PC-3 (cell line): ENCODE results near the gene ADGRL4. TPM values are rescaled to one million over a fixed set of nuclear protein-coding genes. Genes with fewer than 3 reads are reported as not detected.

Source experiments
- ATAC-seq: fragments of 200-7000 bp; cut with Tn5 transposase; 2 replicates; pipeline ENCODE4 v1.9.1; 2020; ENCODE audit warnings: mild to moderate bottlenecking, moderate library complexity
- BruUV-seq: library from RNA; stranded (reverse); fragments of 400-500 nt; replicated peaks from 2 replicates; lab custom pipeline; 2021; lab: Mats Ljungman, UMichigan
- CTCF ChIA-PET: fragments of 300-600 bp; sonication (Branson Sonifier 250); formaldehyde crosslinking; loops from one replicate; lab custom pipeline; 2022; ENCODE audit warnings: antibody characterized with exemption; lab: Charles Lee
- POLR2A ChIA-PET: fragments of 300-600 bp; sonication (Branson Sonifier 250); formaldehyde crosslinking; loops from one replicate; lab custom pipeline; 2022; ENCODE audit warnings: antibody characterized with exemption; ENCODE audit not compliant: unreplicated experiment; lab: Charles Lee
- DNase-seq: peaks from one replicate; pipeline ENCODE4 v3.0.0-alpha.2; 2015
- H2AFZ ChIP-seq: fragments of 300-600 bp; sonication (generic); 2 replicates; pipeline ENCODE4 v1.6.0; 2016; ENCODE audit warnings: antibody characterized with exemption, low read length
- H3F3A ChIP-seq: fragments of 300-600 bp; sonication (generic); one replicate; pipeline ENCODE4 v1.6.0; 2017; ENCODE audit warnings: antibody characterized with exemption, low read length, control low read depth, mild to moderate bottlenecking; ENCODE audit not compliant: unreplicated experiment
- H3K27ac ChIP-seq: fragments of 300-600 bp; sonication (generic); 2 replicates; pipeline ENCODE4 v1.5.1; 2016; ENCODE audit warnings: mild to moderate bottlenecking, low read length
- H3K27me3 ChIP-seq: fragments of 300-600 bp; sonication (generic); 2 replicates; pipeline ENCODE4 v1.6.1; 2016; ENCODE audit warnings: low read length, mixed read lengths
- H3K36me3 ChIP-seq: fragments of 300-600 bp; sonication (generic); 2 replicates; pipeline ENCODE4 v1.6.1; 2016; ENCODE audit warnings: low read depth, mixed run types, low read length, mixed read lengths
- H3K4me1 ChIP-seq: fragments of 300-600 bp; sonication (generic); 2 replicates; pipeline ENCODE4 v1.5.1; 2016; ENCODE audit warnings: low read length; ENCODE audit not compliant: insufficient read depth
- H3K4me2 ChIP-seq: fragments of 300-600 bp; sonication (generic); 2 replicates; pipeline ENCODE4 v1.6.0; 2016; ENCODE audit warnings: low read length
- H3K4me3 ChIP-seq: fragments of 300-600 bp; sonication (generic); 2 replicates; pipeline ENCODE4 v1.5.1; 2016; ENCODE audit warnings: mild to moderate bottlenecking, low read length, mixed read lengths
- H3K79me2 ChIP-seq: fragments of 300-600 bp; sonication (generic); 2 replicates; pipeline ENCODE4 v1.6.1; 2017; ENCODE audit warnings: low read length, mixed read lengths
- H3K9ac ChIP-seq: fragments of 300-600 bp; sonication (generic); 2 replicates; pipeline ENCODE4 v1.6.0; 2016; ENCODE audit warnings: mild to moderate bottlenecking, low read length
- H3K9me2 ChIP-seq: fragments of 300-600 bp; sonication (generic); replicated peaks from 2 replicates; pipeline ENCODE4 v1.6.1; 2016; ENCODE audit warnings: mixed run types, low read length, mixed read lengths
- H3K9me3 ChIP-seq: fragments of 300-600 bp; sonication (generic); 2 replicates; pipeline ENCODE4 v1.6.1; 2016; ENCODE audit warnings: low read length, mixed read lengths
- H4K20me1 ChIP-seq: fragments of 300-600 bp; sonication (generic); 2 replicates; pipeline ENCODE4 v1.6.1; 2016; ENCODE audit warnings: low read length, mixed read lengths
- EZH2 ChIP-seq: fragments of 300-600 bp; sonication (generic); IDR thresholded peaks from one replicate; pipeline ENCODE4 v1.6.1; 2017; ENCODE audit warnings: antibody characterized with exemption, mild to moderate bottlenecking, low read length; ENCODE audit not compliant: unreplicated experiment
- EZH2phosphoT487 ChIP-seq: fragments of 300-600 bp; sonication (generic); IDR thresholded peaks from 2 replicates; pipeline ENCODE4 v1.6.1; 2018; ENCODE audit warnings: mild to moderate bottlenecking, antibody characterized with exemption, low read length, borderline replicate concordance
- intact Hi-C: fragments of 100-400 bp; cut with micrococcal nuclease; formaldehyde crosslinking; loops from 2 replicates; pipeline ENCODE4 v1.9.0; 2023
- total RNA-seq: library from RNA; depleted of rRNA; stranded (reverse); fragments of >200 nt; gene quantifications from 2 replicates; pipeline ENCODE4 v1.2.3, GENCODE V29; 2014
- TF ChIP-seq, protein P1 (sequence below): fragments of 300-600 bp; sonication (generic); conservative IDR thresholded peaks from 2 replicates; pipeline ENCODE4 v1.5.1; 2017; ENCODE audit warnings: antibody characterized with exemption, low read depth, mild to moderate bottlenecking, low read length

The ADGRL4 gene
- total RNA-seq, 1 experiment from 2014 or later = not detected

DNA sequence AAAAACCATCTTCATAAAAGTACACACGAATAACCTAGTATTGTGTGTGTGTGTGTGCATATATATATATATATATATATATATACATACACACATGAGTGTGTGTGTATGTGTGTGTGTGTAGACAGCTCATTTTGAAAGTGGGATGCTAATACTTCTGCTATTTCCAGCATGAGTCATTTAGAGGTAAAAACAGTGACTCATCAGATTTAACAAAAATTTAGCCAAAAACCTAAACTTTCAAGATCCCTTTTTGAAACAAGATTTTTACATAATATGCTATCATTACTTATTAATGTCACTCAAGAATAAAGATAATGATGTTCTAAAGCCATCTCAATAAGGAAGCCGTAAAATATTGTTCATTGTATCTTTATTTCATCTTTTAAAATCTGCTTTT lies 35.6 kb upstream of the ADGRL4 start:
- no peaks in the 10 kb centered on the region for H3K79me2 ChIP-seq
- peak overlapping the region; percentile 45 for H3K4me2 ChIP-seq
- peak; percentile 77 for DNase-seq
- CTCF ChIA-PET = no interaction called here
- peak; percentile 60; the same call in 1 of the 2 replicates for ATAC-seq
- no peak overlapping the region for H3K4me3 ChIP-seq
- no peak overlapping the region for H3K9ac ChIP-seq
- peaks cover 17% of the 10 kb centered on the region for H3K4me1 ChIP-seq
- TF ChIP-seq, protein P1, sequence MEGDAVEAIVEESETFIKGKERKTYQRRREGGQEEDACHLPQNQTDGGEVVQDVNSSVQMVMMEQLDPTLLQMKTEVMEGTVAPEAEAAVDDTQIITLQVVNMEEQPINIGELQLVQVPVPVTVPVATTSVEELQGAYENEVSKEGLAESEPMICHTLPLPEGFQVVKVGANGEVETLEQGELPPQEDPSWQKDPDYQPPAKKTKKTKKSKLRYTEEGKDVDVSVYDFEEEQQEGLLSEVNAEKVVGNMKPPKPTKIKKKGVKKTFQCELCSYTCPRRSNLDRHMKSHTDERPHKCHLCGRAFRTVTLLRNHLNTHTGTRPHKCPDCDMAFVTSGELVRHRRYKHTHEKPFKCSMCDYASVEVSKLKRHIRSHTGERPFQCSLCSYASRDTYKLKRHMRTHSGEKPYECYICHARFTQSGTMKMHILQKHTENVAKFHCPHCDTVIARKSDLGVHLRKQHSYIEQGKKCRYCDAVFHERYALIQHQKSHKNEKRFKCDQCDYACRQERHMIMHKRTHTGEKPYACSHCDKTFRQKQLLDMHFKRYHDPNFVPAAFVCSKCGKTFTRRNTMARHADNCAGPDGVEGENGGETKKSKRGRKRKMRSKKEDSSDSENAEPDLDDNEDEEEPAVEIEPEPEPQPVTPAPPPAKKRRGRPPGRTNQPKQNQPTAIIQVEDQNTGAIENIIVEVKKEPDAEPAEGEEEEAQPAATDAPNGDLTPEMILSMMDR = no peak
- TF ChIP-seq EZH2phosphoT487 (no peak), EZH2 (no peak)
- H3K9me2 ChIP-seq = no peaks in the 10 kb centered on the region
- POLR2A ChIA-PET = interaction anchor here (0.6 kb wide), 1 partner anchor 159 kb away, joined by 4 read pairs; no protein-coding TSS in a partner anchor
- no peaks in the 10 kb centered on the region for H4K20me1 ChIP-seq
- H3K27ac ChIP-seq = peak overlapping the region; percentile 39
- 0 out of 2 replicates have a peak, but pooled peaks cover 6% of the 10 kb centered on the region for H3K9me3 ChIP-seq
- no TSS peak for BruUV-seq
- H3F3A ChIP-seq = no peaks in the 10 kb centered on the region
- H2AFZ ChIP-seq = no peak overlapping the region
- H3K27me3 ChIP-seq = no peaks in the 10 kb centered on the region
- intact Hi-C loops = no loop called here
- no peaks in the 10 kb centered on the region for H3K36me3 ChIP-seq

DNA sequence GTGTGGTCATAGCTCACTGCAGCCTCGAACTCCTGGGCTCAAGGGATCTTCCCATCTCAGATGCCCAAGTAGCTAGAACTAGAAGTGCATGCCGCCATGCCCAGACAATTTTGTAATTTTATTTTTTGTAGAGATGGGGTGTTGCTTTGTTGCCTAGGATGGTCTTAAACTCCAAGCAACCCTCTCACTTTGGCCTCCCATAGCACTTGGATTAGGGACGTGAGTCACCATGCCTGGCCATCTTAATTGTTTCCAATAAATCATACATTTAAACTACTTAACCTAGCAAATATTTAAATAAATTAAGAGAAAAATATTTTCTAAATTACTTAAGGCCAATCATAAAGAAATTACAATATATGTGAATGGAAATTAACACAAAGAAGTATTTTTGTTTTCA lies 35.1 kb upstream of the ADGRL4 start:
- H3F3A ChIP-seq = no peaks in the 10 kb centered on the region
- H3K4me2 ChIP-seq = no peak overlapping the region
- no peak overlapping the region for H3K4me3 ChIP-seq
- H3K36me3 ChIP-seq = no peaks in the 10 kb centered on the region
- H3K9me2 ChIP-seq = no peaks in the 10 kb centered on the region
- H4K20me1 ChIP-seq = no peaks in the 10 kb centered on the region
- DNase-seq (no peak), ATAC-seq (no peak)
- no peak overlapping the region for H2AFZ ChIP-seq
- TF ChIP-seq EZH2phosphoT487 = no peak
- TF ChIP-seq EZH2 = no peak
- TF ChIP-seq, protein P1 = no peak
- ChIA-PET CTCF (no interaction called here), POLR2A (no interaction called here)
- intact Hi-C loops = no loop called here
- no TSS peak for BruUV-seq
- no peak overlapping the region for H3K9ac ChIP-seq
- H3K27me3 ChIP-seq = no peaks in the 10 kb centered on the region
- H3K27ac ChIP-seq = no peak overlapping the region
- 0 out of 2 replicates have a peak, but pooled peaks cover 9% of the 10 kb centered on the region for H3K9me3 ChIP-seq
- H3K4me1 ChIP-seq = peaks cover 17% of the 10 kb centered on the region
- no peaks in the 10 kb centered on the region for H3K79me2 ChIP-seq

DNA sequence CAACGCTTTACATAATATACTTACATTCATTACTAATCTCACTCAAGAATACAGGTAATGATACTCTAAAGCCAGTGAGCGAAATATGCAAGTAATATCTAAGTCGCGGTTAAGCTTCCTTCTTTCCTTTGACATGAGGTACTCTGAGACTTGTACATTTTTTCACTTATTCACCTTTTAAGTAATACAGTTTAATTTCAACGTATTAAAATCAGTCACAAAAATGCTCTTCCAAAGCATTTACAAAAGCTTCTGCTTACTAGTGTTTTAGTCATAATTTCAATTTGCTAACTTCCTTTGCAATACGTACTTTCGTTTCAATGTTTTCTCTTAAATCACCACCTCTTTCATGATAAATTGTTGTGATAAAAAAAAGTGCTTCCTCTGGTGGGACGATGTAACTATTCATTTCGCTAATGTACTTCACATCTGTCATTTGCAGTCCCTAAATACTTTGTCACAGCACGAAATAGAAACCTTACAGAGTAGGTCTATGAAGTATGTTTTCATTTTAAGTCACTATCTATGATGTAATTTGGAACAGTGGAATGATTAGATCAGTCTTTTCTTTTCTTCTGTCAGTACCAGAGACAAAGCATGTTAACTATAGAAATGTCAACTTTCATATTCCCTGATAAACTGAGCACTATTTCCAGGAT lies 34.0 kb upstream of the ADGRL4 start:
- H3K27ac ChIP-seq = no peak overlapping the region
- H4K20me1 ChIP-seq = no peaks in the 10 kb centered on the region
- intact Hi-C loops = no loop called here
- H3K9ac ChIP-seq = no peak overlapping the region
- no peak for TF ChIP-seq EZH2
- no peaks in the 10 kb centered on the region for H3K27me3 ChIP-seq
- DNase-seq = no peak
- no TSS peak for BruUV-seq
- no peaks in the 10 kb centered on the region for H3F3A ChIP-seq
- H3K9me3 ChIP-seq = 0 out of 2 replicates have a peak, but pooled peaks cover 9% of the 10 kb centered on the region
- H3K4me2 ChIP-seq = peak overlapping the region; percentile 86
- H3K4me1 ChIP-seq = peaks cover 17% of the 10 kb centered on the region
- no peaks in the 10 kb centered on the region for H3K9me2 ChIP-seq
- no peaks in the 10 kb centered on the region for H3K79me2 ChIP-seq
- CTCF ChIA-PET = no interaction called here
- peak; percentile 34 for ATAC-seq
- peak overlapping the region; percentile 59 for H3K4me3 ChIP-seq
- POLR2A ChIA-PET = no interaction called here
- H2AFZ ChIP-seq = peak overlapping the region; percentile 82
- H3K36me3 ChIP-seq = no peaks in the 10 kb centered on the region
